HUES6 (cell line): ENCODE data around the gene CSPG4.
A peak's percentile ranks its signal among the peaks of the same experiment; 100 is the strongest.
"Not testable (repeated sequence)": the region's sequence is repeated elsewhere in the genome, so short reads cannot be mapped to it uniquely, and the experiment has no call there.

ENCODE experiments used
- H3K27ac ChIP-seq: 2 replicates; pipeline ENCODE4 v1.7.0; 2013; ENCODE audit warnings: low read depth, mild to moderate bottlenecking, low read length, inconsistent platforms
- H3K27me3 ChIP-seq: 2 replicates; pipeline ENCODE4 v1.6.1; 2013; ENCODE audit warnings: low read length; ENCODE audit not compliant: control insufficient read depth, insufficient read depth
- H3K36me3 ChIP-seq: 2 replicates; pipeline ENCODE4 v1.6.1; 2013; ENCODE audit warnings: low read length; ENCODE audit not compliant: control insufficient read depth, insufficient read depth
- H3K4me1 ChIP-seq: 2 replicates; pipeline ENCODE4 v1.6.1; 2013; ENCODE audit warnings: low read length; ENCODE audit not compliant: control insufficient read depth, insufficient read depth
- H3K4me3 ChIP-seq: 2 replicates; pipeline ENCODE4 v1.5.1; 2013; ENCODE audit warnings: low read depth, low read length
- H3K9ac ChIP-seq: one replicate; pipeline ENCODE4 v1.6.1; 2013; ENCODE audit warnings: mild to moderate bottlenecking, low read length
- H3K9me3 ChIP-seq: 2 replicates; pipeline ENCODE4 v1.6.1; 2013; ENCODE audit warnings: low read depth, low read length; ENCODE audit not compliant: control insufficient read depth, insufficient read depth

The CSPG4 gene

GRCh38 chr15:75637245-75638009 lies 75.2 kb downstream of the CSPG4 start:
- Histone ChIP-seq H3K4me1 (peaks cover 15% of the 10 kb centered on the region), H3K27me3 (no peaks in the 10 kb centered on the region), H3K36me3 (no peaks in the 10 kb centered on the region), H3K9me3 (no peaks in the 10 kb centered on the region), H3K27ac (no peak overlapping the region), H3K9ac (no peak overlapping the region), H3K4me3 (peak overlapping the region; percentile 91)

- Histone ChIP-seq H3K9ac (no peak overlapping the region), H3K4me1 (peaks cover 15% of the 10 kb centered on the region), H3K27me3 (no peaks in the 10 kb centered on the region), H3K4me3 (no peak overlapping the region), H3K36me3 (no peaks in the 10 kb centered on the region), H3K27ac (no peak overlapping the region), H3K9me3 (no peaks in the 10 kb centered on the region)
Measured at GRCh38 chr15:75636026-75636425, 76.6 kb downstream of the CSPG4 start.

- H3K36me3 ChIP-seq, H3K9ac ChIP-seq, H3K4me3 ChIP-seq, H3K27ac ChIP-seq, H3K9me3 ChIP-seq, H3K27me3 ChIP-seq: not testable (repeated sequence)
- H3K4me1 ChIP-seq, result peaks cover 15% of the 10 kb centered on the region
Measured at GRCh38 chr15:75633922-75634321, 78.7 kb downstream of the CSPG4 start.

- no peak overlapping the region for H3K9ac ChIP-seq
- H3K4me1 ChIP-seq, result peaks cover 10% of the 10 kb centered on the region
- no peaks in the 10 kb centered on the region for H3K27me3 ChIP-seq
- H3K36me3 ChIP-seq, result no peaks in the 10 kb centered on the region
- H3K4me3 ChIP-seq, result no peak overlapping the region
- no peaks in the 10 kb centered on the region for H3K9me3 ChIP-seq
- no peak overlapping the region for H3K27ac ChIP-seq
Measured at GRCh38 chr15:75631935-75632334, 80.7 kb downstream of the CSPG4 start.

GRCh38 chr15:75625542-75626347 lies 86.9 kb downstream of the CSPG4 start, which contains the start of gene SNUPN:
Gene SNUPN (minus strand): TSS chr15:75625725. CDS start chr15:75621051, 4,674 bp downstream.
- H3K27ac ChIP-seq, result peak within 1 kb of the TSS; percentile 97
- peaks cover 5% of the 10 kb centered on the region; the same call in 1 of the 2 replicates for H3K4me1 ChIP-seq

More at GRCh38 chr15:75625542-75626347, 86.9 kb downstream of the CSPG4 start, which contains the start of gene SNUPN:
- Histone ChIP-seq H3K27me3 (no peaks in the 10 kb centered on the region), H3K9me3 (no peaks in the 10 kb centered on the region), H3K4me3 (peak within 1 kb of the TSS; percentile 87), H3K36me3 (peaks cover under 1% of the 10 kb centered on the region; the same call in 1 of the 2 replicates), H3K9ac (peak within 1 kb of the TSS; percentile 96)
